ENCODE measurements around the gene THSD7A.

GRCh38 chr7:11410656-11411644 lies 421.0 kb downstream of the THSD7A start:
- no peak for TF ChIP-seq MAX (IDR thresholded peaks at IDR 0.05)
- TF ChIP-seq RAD21 (IDR thresholded peaks at IDR 0.05): no peak
- no peak for TF ChIP-seq CTCF (IDR thresholded peaks at IDR 0.05; ENCODE audit: low read depth, low read length, missing input control)
- TF ChIP-seq YY1 (IDR thresholded peaks at IDR 0.05): no peak
- no peak for TF ChIP-seq REST (IDR thresholded peaks at IDR 0.05)
- no peak for TF ChIP-seq ZBTB33 (IDR thresholded peaks at IDR 0.05)
- no peak for TF ChIP-seq EGR1 (IDR thresholded peaks at IDR 0.05; ENCODE audit: low read depth in 2 of 2)
- TF ChIP-seq SP1 (IDR thresholded peaks at IDR 0.05): no peak
- no peak for TF ChIP-seq HNF4A (conservative IDR thresholded peaks at IDR 0.05)
- TF ChIP-seq JUND (IDR thresholded peaks at IDR 0.05): no peak
- TF ChIP-seq GABPA (IDR thresholded peaks at IDR 0.05 in 1 of 2, conservative IDR thresholded peaks at IDR 0.05 in 1 of 2): no peak
- TF ChIP-seq TAF1 (conservative IDR thresholded peaks at IDR 0.05): no peak

All from liver (tissue), 3 donors.